GM12878 (cell line): ENCODE data around the gene TSKU. TPM values are rescaled to one million over a fixed set of nuclear protein-coding genes. Genes with fewer than 3 reads are reported as not detected.

Experiments used
- ATAC-seq: fragments of 200-7000 bp; cut with Tn5 transposase; 3 replicates; pipeline ENCODE4 v1.9.1; 2020; ENCODE audit warnings: mild to moderate bottlenecking, moderate library complexity
- BruUV-seq: library from RNA; stranded (reverse); fragments of 400-500 nt; replicated peaks from 2 replicates; lab custom pipeline; 2021; lab: Mats Ljungman, UMichigan
- CTCF ChIA-PET: fragments of 300-600 bp; sonication (Branson Sonifier 250); formaldehyde crosslinking; extraction: SDS; loops from one replicate; lab custom pipeline; 2021; ENCODE audit warnings: inconsistent platforms; lab: Yijun Ruan, JAX
- POLR2A ChIA-PET: fragments of 350-600 bp; formaldehyde crosslinking; extraction: SDS; loops from one replicate; lab custom pipeline; 2021; ENCODE audit warnings: inconsistent platforms; lab: Charles Lee
- RAD21 ChIA-PET: fragments of 300-600 bp; sonication (Branson Sonifier 250); formaldehyde crosslinking; loops from one replicate; lab custom pipeline; 2023; ENCODE audit warnings: antibody characterized with exemption; ENCODE audit not compliant: unreplicated experiment; lab: Charles Lee
- SMC1A ChIA-PET: fragments of 300-600 bp; sonication (Branson Sonifier 250); formaldehyde crosslinking; loops from one replicate; lab custom pipeline; 2023; ENCODE audit not compliant: unreplicated experiment, uncharacterized antibody; lab: Charles Lee
- DNase-seq: peaks from one replicate; pipeline ENCODE4 v3.0.0-alpha.2; 2011; ENCODE audit warnings: low read depth, low spot score
- FAIRE-seq: peaks from 3 replicates; lab custom pipeline; 2011; peaks lifted over from hg19 to GRCh38; lab: Jason Lieb, UNC
- H2AFZ ChIP-seq: 2 replicates; pipeline ENCODE4 v1.6.0; 2011; ENCODE audit warnings: low read depth, low read length, control low read depth; ENCODE audit not compliant: control insufficient read depth
- H3K27ac ChIP-seq: 2 replicates; pipeline ENCODE4 v1.5.1; 2011; ENCODE audit warnings: control low read depth; ENCODE audit not compliant: control insufficient read depth, insufficient read depth
- H3K27me3 ChIP-seq, 2 experiments: replicated peaks in 1 of 2; 2 replicates each; pipeline versions ENCODE4 v1.6.0 to v1.6.1; 2011; ENCODE audit warnings: low read length in 1 of 2; ENCODE audit not compliant: control insufficient read depth in 2 of 2, insufficient read depth in 2 of 2
- H3K36me3 ChIP-seq, 2 experiments: 2 replicates each; pipeline ENCODE4 v1.5.1; 2011; ENCODE audit warnings: low read length in 1 of 2; ENCODE audit not compliant: control insufficient read depth in 2 of 2, insufficient read depth in 2 of 2
- H3K4me1 ChIP-seq: 2 replicates; pipeline ENCODE4 v1.6.1; 2011; ENCODE audit warnings: mild to moderate bottlenecking, low read length, moderate library complexity, mixed read lengths; ENCODE audit not compliant: control insufficient read depth, insufficient read depth
- H3K4me2 ChIP-seq: 2 replicates; pipeline ENCODE4 v1.6.0; 2011; ENCODE audit warnings: control low read depth; ENCODE audit not compliant: control insufficient read depth, insufficient read depth
- H3K4me3 ChIP-seq: fragments of 200-600 bp; sonication (generic); 2 replicates; pipeline ENCODE4 v1.5.1; 2016
- H3K79me2 ChIP-seq: 2 replicates; pipeline ENCODE4 v1.6.0; 2011; ENCODE audit warnings: low read length; ENCODE audit not compliant: control insufficient read depth, insufficient read depth
- H3K9ac ChIP-seq: 2 replicates; pipeline ENCODE4 v1.8.0; 2011; ENCODE audit warnings: low read length, control low read depth, mixed read lengths; ENCODE audit not compliant: control insufficient read depth, insufficient read depth
- H3K9me3 ChIP-seq: replicated peaks from 3 replicates; pipeline ENCODE4 v1.5.1; 2011; ENCODE audit warnings: mild to moderate bottlenecking, low read length; ENCODE audit not compliant: control insufficient read depth, insufficient read depth
- H4K20me1 ChIP-seq: 2 replicates; pipeline ENCODE4 v1.6.0; 2011; ENCODE audit not compliant: control insufficient read depth, insufficient read depth
- BCLAF1 ChIP-seq: fragments of 450-650 bp; IDR thresholded peaks from 2 replicates; pipeline ENCODE4 v1.6.1; 2017; ENCODE audit warnings: antibody characterized with exemption, mild to moderate bottlenecking, moderate library complexity
- E2F4 ChIP-seq: IDR thresholded peaks from 2 replicates; pipeline ENCODE4 v1.6.1; 2012; ENCODE audit warnings: low read depth, low read length, improper control_type of control experiment
- EP300 ChIP-seq, 2 experiments: fragments of 150-350 bp in 1 of 2; IDR thresholded peaks; 2 replicates each; pipeline ENCODE4 v1.6.1; 2011 to 2012; ENCODE audit warnings: low read depth in 2 of 2, low read length in 2 of 2, borderline replicate concordance in 1 of 2, improper control_type of control experiment in 1 of 2, inconsistent platforms in 1 of 2; ENCODE audit not compliant: control insufficient read depth in 1 of 2
- EZH2 ChIP-seq: IDR thresholded peaks from 2 replicates; pipeline ENCODE4 v1.6.1; 2012; ENCODE audit warnings: low read depth, mild to moderate bottlenecking, control low read depth, inconsistent platforms, low read length, borderline replicate concordance; ENCODE audit not compliant: control insufficient read depth
- KAT2A ChIP-seq: conservative IDR thresholded peaks from 2 replicates; pipeline ENCODE4 v1.6.1; 2011; ENCODE audit warnings: low read depth, low read length; ENCODE audit not compliant: control insufficient read depth
- NFXL1 ChIP-seq: fragments of 450-650 bp; IDR thresholded peaks from 2 replicates; pipeline ENCODE4 v1.6.1; 2017; ENCODE audit warnings: antibody characterized with exemption, mild to moderate bottlenecking, borderline replicate concordance
- POLR2A ChIP-seq: IDR thresholded peaks from 2 replicates; pipeline ENCODE4 v1.6.1; 2011; ENCODE audit warnings: low read depth, mild to moderate bottlenecking, low read length
- RUNX3 ChIP-seq: IDR thresholded peaks from 2 replicates; pipeline ENCODE4 v1.6.1; 2012; ENCODE audit warnings: low read length, inconsistent platforms
- SMAD1 ChIP-seq: fragments of 450-650 bp; IDR thresholded peaks from 2 replicates; pipeline ENCODE4 v1.6.1; 2018; ENCODE audit warnings: mild to moderate bottlenecking, low read depth; ENCODE audit not compliant: partially characterized antibody
- SMARCA5 ChIP-seq: fragments of 450-650 bp; IDR thresholded peaks from 2 replicates; pipeline ENCODE4 v1.6.1; 2017; ENCODE audit warnings: mild to moderate bottlenecking
- STAT3 ChIP-seq: IDR thresholded peaks from 2 replicates; pipeline ENCODE4 v1.6.1; 2011; ENCODE audit warnings: low read depth, low read length, improper control_type of control experiment
- ZBED1 ChIP-seq: IDR thresholded peaks from 2 replicates; pipeline ENCODE4 v1.6.1; 2016; ENCODE audit warnings: borderline replicate concordance
- WGBS: methylation state at CpG from one replicate; pipeline ENCODE4 v1.1.6; 2016; ENCODE audit warnings: low lambda C conversion rate; ENCODE audit not compliant: insufficient replicate concordance, insufficient coverage; ENCODE audit errors: missing lambda C conversion rate; 5-methylcytosine and 5-hydroxymethylcytosine counted together
- in situ Hi-C: fragments of 300-500 bp; cut with MboI; formaldehyde crosslinking; loops from 9 replicates; pipeline ENCODE4 v1.14.3; 2018; ENCODE audit warnings: mixed read lengths
- intact Hi-C: fragments of 100-400 bp; cut with micrococcal nuclease; formaldehyde crosslinking; loops from one replicate; pipeline ENCODE4 v1.14.2; 2022; ENCODE audit not compliant: unreplicated experiment
- polyA plus RNA-seq, 11 experiments: library from polyadenylated mRNA; depleted of rRNA in 4 of 11; unstranded in 6 of 11; stranded (reverse) in 5 of 11; fragments of >200 nt; fragmentation: Nextera tagmentation in 4 of 11; fragmentation: Illumina TruSeq in 1 of 11; extraction: Ambion mirVana in 4 of 11; extraction: Trizol in 1 of 11; gene quantifications; 1 replicate in 1 of 11; 2 replicates in 10 of 11; pipeline versions ENCODE4 v1.2.1 to v1.2.3, GENCODE V29; 2011 to 2016; ENCODE audit warnings: inconsistent platforms in 2 of 11, missing spikeins in 2 of 11, low read depth in 1 of 11
- total RNA-seq, 4 experiments: library from RNA; depleted of rRNA in 3 of 4; stranded (reverse); fragments of >200 nt in 3 of 4; fragmentation: Illumina TruSeq in 1 of 4; extraction: Trizol in 1 of 4; gene quantifications; 2 replicates each; pipeline versions ENCODE4 v1.2.1 to v1.2.3, GENCODE V29; 2013 to 2021

TSKU gene
- total and polyA plus RNA-seq, 10 of the 15 experiments (the other 5 are each of a cell fraction or from before 2014, with no cell fraction given) = 0.04 to 1.5 (median 0.62) TPM

DNA sequence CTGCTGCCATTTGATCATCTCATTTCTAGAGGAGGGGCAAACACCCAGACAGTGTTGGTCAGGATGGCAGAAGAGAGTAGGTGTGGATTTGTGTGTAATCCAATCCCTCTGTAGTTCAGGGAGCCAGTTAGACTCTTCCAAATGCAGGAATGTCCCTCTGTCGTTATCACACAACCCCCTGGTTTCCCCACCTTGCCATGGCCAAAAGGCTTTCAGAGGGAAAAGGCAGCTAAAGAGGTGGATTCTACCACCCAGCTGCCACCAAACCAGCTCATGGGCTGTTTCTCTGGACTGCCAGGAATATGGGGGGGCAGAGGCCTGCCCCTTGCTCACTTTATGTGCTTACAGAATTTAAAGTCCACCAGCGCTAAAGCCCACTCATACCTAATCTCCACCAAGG, 18.1 kb downstream of the TSKU start:
- FAIRE-seq (no peak), ATAC-seq (no peak), DNase-seq (no peak)
- Histone ChIP-seq H3K4me1 (no peaks in the 10 kb centered on the region; the same call in 1 of the 2 replicates), H3K27me3 (peaks cover 0 to 2% of the 10 kb centered on the region in 2 experiments; a peak in 1 of 4 replicates), H2AFZ (no peak overlapping the region), H4K20me1 (no peaks in the 10 kb centered on the region), H3K9ac (no peak overlapping the region), H3K36me3 (no peaks in the 10 kb centered on the region), H3K9me3 (no peaks in the 10 kb centered on the region), H3K27ac (no peak overlapping the region), H3K79me2 (no peaks in the 10 kb centered on the region), H3K4me3 (no peak overlapping the region), H3K4me2 (no peak overlapping the region)
- intact Hi-C loops (no loop called here), in situ Hi-C loops (no loop called here)
- RAD21 ChIA-PET = interaction anchor here (0.6 to 1.5 kb wide), 3 partner anchors 67 to 118 kb away, joined by 3 to 6 read pairs (median 3); no protein-coding TSS in a partner anchor
- TF ChIP-seq NFXL1 (no peak), STAT3 (no peak), EP300 (IDR thresholded peaks at IDR 0.05; ENCODE audit: borderline replicate concordance in 1 of 2, control insufficient read depth in 1 of 2, low read depth in 2 of 2, low read length in 2 of 2) (no peak), EZH2 (no peak), RUNX3 (no peak), SMARCA5 (no peak), SMAD1 (no peak), KAT2A (no peak), BCLAF1 (no peak), E2F4 (no peak), ZBED1 (no peak), POLR2A (no peak)
- SMC1A ChIA-PET = no interaction called here
- CTCF ChIA-PET = interaction anchor here (0.7 to 9.6 kb wide), 10 partner anchors 8 to 290 kb away, joined by 3 to 120 read pairs (median 6); no protein-coding TSS in a partner anchor
- WGBS = 46% methylated on average over 2 of the region's 2 CpGs
- no TSS peak for BruUV-seq
- POLR2A ChIA-PET = no interaction called here
